H1 (cell line): ENCODE data around the gene PBX2. TPM values are rescaled to one million over a fixed set of nuclear protein-coding genes. Genes with fewer than 3 reads are reported as not detected.

Experiments used
- CTCF ChIA-PET: fragments of 300-600 bp; sonication (Branson Sonifier 250); formaldehyde crosslinking; loops from one replicate; lab custom pipeline; 2021; ENCODE audit not compliant: partially characterized antibody; lab: Charles Lee
- POLR2A ChIA-PET: fragments of 300-600 bp; sonication (Branson Sonifier 250); formaldehyde crosslinking; loops from one replicate; lab custom pipeline; 2021; ENCODE audit warnings: inconsistent platforms; ENCODE audit not compliant: partially characterized antibody; lab: Charles Lee
- DNase-seq, 2 experiments: peaks; one replicate each; pipeline versions ENCODE4 v3.0.0 to v3.0.0-alpha.2; 2010 to 2022; ENCODE audit warnings: low spot score in 2 of 2, low read depth in 1 of 2, mixed read lengths in 1 of 2
- FAIRE-seq: peaks from 2 replicates; lab custom pipeline; 2011; peaks lifted over from hg19 to GRCh38; lab: Jason Lieb, UNC
- H2AFZ ChIP-seq: 2 replicates; pipeline ENCODE4 v1.8.1; 2012; ENCODE audit warnings: low read length, inconsistent platforms
- H2AK5ac ChIP-seq: 2 replicates; pipeline ENCODE4 v1.6.1; 2013; ENCODE audit warnings: low read depth, low read length
- H2BK120ac ChIP-seq: replicated peaks from 2 replicates; pipeline ENCODE3; 2013; ENCODE audit warnings: low read depth, low read length, inconsistent platforms
- H2BK12ac ChIP-seq: 2 replicates; pipeline ENCODE4 v1.6.1; 2013; ENCODE audit warnings: low read depth, low read length
- H2BK15ac ChIP-seq: 2 replicates; pipeline ENCODE4 v1.6.1; 2013; ENCODE audit warnings: low read length
- H2BK20ac ChIP-seq: 2 replicates; pipeline ENCODE4 v1.6.1; 2013; ENCODE audit warnings: low read length
- H2BK5ac ChIP-seq: 2 replicates; pipeline ENCODE4 v1.6.1; 2013; ENCODE audit warnings: low read depth, low read length
- H3K14ac ChIP-seq: 2 replicates; pipeline ENCODE4 v1.6.1; 2013; ENCODE audit warnings: inconsistent platforms; ENCODE audit not compliant: insufficient read length
- H3K18ac ChIP-seq: 2 replicates; pipeline ENCODE4 v1.6.1; 2013; ENCODE audit warnings: low read length; ENCODE audit errors: extremely low read depth
- H3K23ac ChIP-seq: 2 replicates; pipeline ENCODE4 v1.6.1; 2013; ENCODE audit warnings: inconsistent platforms; ENCODE audit not compliant: insufficient read length
- H3K23me2 ChIP-seq: 2 replicates; pipeline ENCODE4 v1.6.1; 2013; ENCODE audit warnings: low read depth, low read length
- H3K27ac ChIP-seq: 2 replicates; pipeline ENCODE4 v1.6.1; 2011; ENCODE audit warnings: low read depth, low read length, inconsistent platforms
- H3K27me3 ChIP-seq, 4 experiments: replicated peaks in 1 of 4; 1 replicate in 1 of 4; 2 replicates in 3 of 4; pipeline versions ENCODE4 v1.6.1 to v1.8.1; 2011 to 2013; ENCODE audit warnings: low read length in 3 of 4, mild to moderate bottlenecking in 3 of 4, inconsistent platforms in 2 of 4, mixed read lengths in 2 of 4, moderate library complexity in 1 of 4; ENCODE audit not compliant: control insufficient read depth in 3 of 4, insufficient read depth in 3 of 4; ENCODE audit errors: extremely low read depth in 1 of 4
- H3K36me3 ChIP-seq, 4 experiments: 2 replicates each; pipeline versions ENCODE4 v1.6.1 to v1.8.1; 2011 to 2013; ENCODE audit warnings: mild to moderate bottlenecking in 4 of 4, low read length in 3 of 4, moderate library complexity in 2 of 4, control low read depth in 1 of 4, inconsistent platforms in 1 of 4; ENCODE audit not compliant: insufficient read depth in 4 of 4, control insufficient read depth in 2 of 4
- H3K4ac ChIP-seq: replicated peaks from 2 replicates; pipeline ENCODE3; 2013; ENCODE audit warnings: low read length, low read depth, mixed read lengths, inconsistent platforms; ENCODE audit not compliant: insufficient read length
- H3K4me1 ChIP-seq, 4 experiments: replicated peaks in 1 of 4; 1 replicate in 1 of 4; 2 replicates in 3 of 4; pipeline versions ENCODE4 v1.6.1 to v1.8.1; 2011 to 2013; ENCODE audit warnings: low read length in 3 of 4, inconsistent platforms in 2 of 4, mixed read lengths in 1 of 4; ENCODE audit not compliant: insufficient read depth in 4 of 4, control insufficient read depth in 3 of 4
- H3K4me2 ChIP-seq, 2 experiments: 2 replicates each; pipeline versions ENCODE4 v1.6.1 to v1.8.1; 2011 to 2013; ENCODE audit warnings: low read depth in 2 of 2, low read length in 2 of 2, control low read depth in 1 of 2, inconsistent platforms in 1 of 2, mild to moderate bottlenecking in 1 of 2; ENCODE audit not compliant: insufficient read depth in 1 of 2
- H3K4me3 ChIP-seq, 4 experiments: fragments of 200-600, 300-600 bp in 1 of 4; sonication (generic), shearing (Covaris generic), sonication (Bioruptor Twin) in 1 of 4; 2 replicates each; pipeline versions ENCODE4 v1.5.1 to v1.8.1; 2011 to 2016; ENCODE audit warnings: low read length in 4 of 4, low read depth in 3 of 4, control low read depth in 2 of 4, inconsistent platforms in 2 of 4, mild to moderate bottlenecking in 2 of 4, mixed read lengths in 1 of 4, moderate library complexity in 1 of 4; ENCODE audit not compliant: insufficient read depth in 2 of 4; ENCODE audit errors: extremely low read depth in 1 of 4
- H3K56ac ChIP-seq: replicated peaks from 2 replicates; pipeline ENCODE3; 2013; ENCODE audit warnings: low read depth, mild to moderate bottlenecking, mixed read lengths, low read length, inconsistent platforms; ENCODE audit not compliant: insufficient read length
- H3K79me1 ChIP-seq: 2 replicates; pipeline ENCODE4 v1.6.1; 2013; ENCODE audit warnings: low read depth, low read length, control low read depth
- H3K79me2 ChIP-seq, 2 experiments: 2 replicates each; pipeline versions ENCODE4 v1.6.1 to v1.8.1; 2012 to 2013; ENCODE audit warnings: low read length in 2 of 2, mild to moderate bottlenecking in 2 of 2, inconsistent platforms in 1 of 2; ENCODE audit not compliant: insufficient read depth in 2 of 2, control insufficient read depth in 1 of 2
- H3K9ac ChIP-seq, 4 experiments: replicated peaks in 1 of 4; 1 replicate in 1 of 4; 2 replicates in 3 of 4; pipeline versions ENCODE4 v1.6.1 to v1.8.1; 2011 to 2013; ENCODE audit warnings: low read depth in 3 of 4, low read length in 3 of 4, control low read depth in 2 of 4, mild to moderate bottlenecking in 2 of 4, moderate library complexity in 2 of 4, inconsistent platforms in 1 of 4; ENCODE audit errors: extremely low read depth in 1 of 4
- H3K9me3 ChIP-seq, 2 experiments: 2 replicates each; pipeline versions ENCODE4 v1.6.1 to v1.8.1; 2012 to 2013; ENCODE audit warnings: mild to moderate bottlenecking in 2 of 2, moderate library complexity in 2 of 2, control low read depth in 1 of 2, inconsistent platforms in 1 of 2, low read depth in 1 of 2, low read length in 1 of 2, mixed read lengths in 1 of 2; ENCODE audit not compliant: insufficient read depth in 2 of 2
- H4K20me1 ChIP-seq, 2 experiments: replicated peaks in 1 of 2; 2 replicates each; pipeline versions ENCODE3 to v1.8.1; 2011 to 2013; ENCODE audit warnings: inconsistent platforms in 2 of 2, low read length in 2 of 2, mild to moderate bottlenecking in 1 of 2; ENCODE audit not compliant: insufficient read depth in 2 of 2, control insufficient read depth in 1 of 2
- H4K5ac ChIP-seq: 2 replicates; pipeline ENCODE4 v1.6.1; 2013; ENCODE audit warnings: low read length, low read depth, mixed read lengths, inconsistent platforms; ENCODE audit not compliant: insufficient read length
- H4K8ac ChIP-seq: 2 replicates; pipeline ENCODE4 v1.8.0; 2013; ENCODE audit warnings: mild to moderate bottlenecking, moderate library complexity, low read length, inconsistent platforms; ENCODE audit not compliant: insufficient read depth; ENCODE audit errors: extremely low read depth
- H4K91ac ChIP-seq: replicated peaks from 2 replicates; pipeline ENCODE3; 2013; ENCODE audit warnings: low read length, mixed read lengths, inconsistent platforms; ENCODE audit not compliant: insufficient read length
- ASH2L ChIP-seq: fragments of 200-600, 300-600 bp; sonication (generic); IDR thresholded peaks from one replicate; pipeline ENCODE4 v1.7.1; 2017; ENCODE audit warnings: low read length
- CBX8 ChIP-seq: fragments of 300-800, 300-1000 bp; sonication (generic); IDR thresholded peaks from 2 replicates; pipeline ENCODE4 v1.7.1; 2016; ENCODE audit warnings: low read depth, low read length, borderline replicate concordance
- PHF8 ChIP-seq: fragments of 200-600 bp; sonication (generic); conservative IDR thresholded peaks from 2 replicates; pipeline ENCODE4 v1.7.1; 2012; ENCODE audit warnings: low read depth, mild to moderate bottlenecking, inconsistent platforms, low read length, moderate library complexity
- POU5F1 ChIP-seq: IDR thresholded peaks from 2 replicates; pipeline ENCODE4 v1.6.1; 2011; ENCODE audit warnings: low read depth, mild to moderate bottlenecking, low read length, moderate library complexity
- RFX5 ChIP-seq: IDR thresholded peaks from 2 replicates; pipeline ENCODE4 v1.6.1; 2011; ENCODE audit warnings: low read depth, low read length, improper control_type of control experiment, borderline replicate concordance
- WGBS, 2 experiments: shearing (Covaris generic) in 1 of 2; methylation state at CpG; one replicate each; pipeline versions ENCODE4 v1.1.6 to v1.1.7; 2013 to 2015; ENCODE audit warnings: low lambda C conversion rate in 2 of 2, mixed read lengths in 2 of 2, inconsistent platforms in 1 of 2, low coverage in 1 of 2, missing lambda C conversion rate in 1 of 2; ENCODE audit not compliant: insufficient replicate concordance in 2 of 2, insufficient coverage in 1 of 2, insufficient read length in 1 of 2; ENCODE audit errors: extremely low coverage in 1 of 2, missing lambda C conversion rate in 1 of 2; 5-methylcytosine and 5-hydroxymethylcytosine counted together
- polyA plus RNA-seq, 7 experiments: library from polyadenylated mRNA; depleted of rRNA in 3 of 7; stranded (reverse) in 5 of 7; unstranded in 2 of 7; fragments of >200 nt in 5 of 7; fragments of 200-250 nt in 2 of 7; gene quantifications; 1 replicate in 5 of 7; 2 replicates in 1 of 7; 4 replicates in 1 of 7; pipeline versions ENCODE4 v1.2.1 to v1.2.3, GENCODE V29; 2011 to 2013; ENCODE audit warnings: missing spikeins in 2 of 7, mixed read lengths in 2 of 7
- total RNA-seq: library from RNA; stranded (reverse); fragmentation: NEBNext Ultra II Directional; extraction: Animal tissue kit (Norgen Biotek cat#: 25700); gene quantifications from 2 replicates; pipeline ENCODE4 v1.2.1, GENCODE V29; 2021

PBX2 gene
- total and polyA plus RNA-seq, 2 of the 8 experiments (the other 6 are each of a cell fraction or from before 2014, with no cell fraction given), result 102 to 130 TPM

GRCh38 chr6:32220021-32220420, 30.0 kb upstream of the PBX2 start:
- 80% methylated on average over 4 of the region's 4 CpGs; no CpG with 5 or more reads in 1 of the 2 experiments for WGBS, 2 experiments
- ChIA-PET POLR2A (no interaction called here), CTCF (interaction anchor here (0.6 kb wide), 1 partner anchor 312 kb away, joined by 4 read pairs; no protein-coding TSS in a partner anchor)
- H4K8ac ChIP-seq, result no peak overlapping the region
- H4K5ac ChIP-seq, result no peak overlapping the region
- H3K56ac ChIP-seq, result no peak overlapping the region
- H3K4me3 ChIP-seq, result no peak overlapping the region
- no peak for TF ChIP-seq PHF8
- TF ChIP-seq RFX5, result no peak
- no peak for TF ChIP-seq POU5F1
- TF ChIP-seq ASH2L, result no peak
- TF ChIP-seq CBX8, result no peak
- no peak overlapping the region for H2BK120ac ChIP-seq
- no peak overlapping the region for H2BK12ac ChIP-seq
- H3K9me3 ChIP-seq, result no peaks in the 10 kb centered on the region
- no peaks in the 10 kb centered on the region for H3K79me1 ChIP-seq
- H3K4ac ChIP-seq, result no peak overlapping the region
- no peak overlapping the region for H2AK5ac ChIP-seq
- H3K4me1 ChIP-seq, result peaks cover 0 to 9% (median under 1%) of the 10 kb centered on the region in 4 experiments; a peak in 1 of 7 replicates
- H3K27me3 ChIP-seq, result no peaks in the 10 kb centered on the region
- H2AFZ ChIP-seq, result no peak overlapping the region
- no peak overlapping the region for H2BK20ac ChIP-seq
- H3K23ac ChIP-seq, result no peak overlapping the region
- H3K4me2 ChIP-seq, result no peak overlapping the region
- no peaks in the 10 kb centered on the region; the same call in 1 of the 2 replicates for H3K23me2 ChIP-seq
- no peak overlapping the region for H3K14ac ChIP-seq
- no peak overlapping the region for H3K18ac ChIP-seq
- no peak overlapping the region for H4K91ac ChIP-seq
- DNase-seq, result no peak
- no peaks in the 10 kb centered on the region for H3K36me3 ChIP-seq
- H4K20me1 ChIP-seq, result no peaks in the 10 kb centered on the region
- H2BK15ac ChIP-seq, result no peak overlapping the region
- H3K27ac ChIP-seq, result no peak overlapping the region
- no peak overlapping the region for H2BK5ac ChIP-seq
- no peak overlapping the region for H3K9ac ChIP-seq
- FAIRE-seq, result no peak
- H3K79me2 ChIP-seq, result no peaks in the 10 kb centered on the region
